Nephron (organoid): ENCODE data around the gene SMCO2.
"Not testable (repeated sequence)": the region's sequence is repeated elsewhere in the genome, so short reads cannot be mapped to it uniquely, and the experiment has no call there.

ENCODE experiments used
- H3K27ac Mint-ChIP-seq, 3 experiments: 2 replicates each; pipeline ENCODE4 v1.8.0; 2020; ENCODE audit warnings: mixed read lengths in 3 of 3, mild to moderate bottlenecking in 2 of 3, moderate library complexity in 1 of 3
- H3K27me3 Mint-ChIP-seq: 2 replicates; pipeline ENCODE4 v1.8.0; 2021; ENCODE audit warnings: low read depth, mild to moderate bottlenecking, moderate library complexity, mixed read lengths
- H3K36me3 Mint-ChIP-seq: 2 replicates; pipeline ENCODE4 v1.8.0; 2020; ENCODE audit warnings: low read depth, mixed read lengths
- H3K4me1 Mint-ChIP-seq: 2 replicates; pipeline ENCODE4 v1.8.0; 2020; ENCODE audit warnings: mixed read lengths
- H3K4me3 Mint-ChIP-seq, 3 experiments: 2 replicates each; pipeline ENCODE4 v1.8.0; 2020; ENCODE audit warnings: mild to moderate bottlenecking in 3 of 3, mixed read lengths in 3 of 3, moderate library complexity in 2 of 3
- H3K9me3 Mint-ChIP-seq: 2 replicates; pipeline ENCODE4 v1.8.0; 2020; ENCODE audit warnings: mixed read lengths
- TF ChIP-seq, protein P1 (sequence below), 3 experiments: fragments of 200-600 bp; sonication (generic); IDR thresholded peaks; one replicate each; pipeline ENCODE4 v1.5.0; 2021; ENCODE audit warnings: antibody characterized with exemption in 3 of 3; ENCODE audit not compliant: unreplicated experiment in 3 of 3

The SMCO2 gene

GRCh38 chr12:27537855-27538675, 91.5 kb downstream of the SMCO2 start:
- H3K9me3 Mint-ChIP-seq = peaks cover 2% of the 10 kb centered on the region
- H3K36me3 Mint-ChIP-seq = peaks cover 42% of the 10 kb centered on the region
- no peak overlapping the region for H3K4me3 Mint-ChIP-seq
- no peaks in the 10 kb centered on the region for H3K27me3 Mint-ChIP-seq
- no peak overlapping the region for H3K27ac Mint-ChIP-seq
- H3K4me1 Mint-ChIP-seq = peaks cover 48% of the 10 kb centered on the region
- TF ChIP-seq, protein P1, sequence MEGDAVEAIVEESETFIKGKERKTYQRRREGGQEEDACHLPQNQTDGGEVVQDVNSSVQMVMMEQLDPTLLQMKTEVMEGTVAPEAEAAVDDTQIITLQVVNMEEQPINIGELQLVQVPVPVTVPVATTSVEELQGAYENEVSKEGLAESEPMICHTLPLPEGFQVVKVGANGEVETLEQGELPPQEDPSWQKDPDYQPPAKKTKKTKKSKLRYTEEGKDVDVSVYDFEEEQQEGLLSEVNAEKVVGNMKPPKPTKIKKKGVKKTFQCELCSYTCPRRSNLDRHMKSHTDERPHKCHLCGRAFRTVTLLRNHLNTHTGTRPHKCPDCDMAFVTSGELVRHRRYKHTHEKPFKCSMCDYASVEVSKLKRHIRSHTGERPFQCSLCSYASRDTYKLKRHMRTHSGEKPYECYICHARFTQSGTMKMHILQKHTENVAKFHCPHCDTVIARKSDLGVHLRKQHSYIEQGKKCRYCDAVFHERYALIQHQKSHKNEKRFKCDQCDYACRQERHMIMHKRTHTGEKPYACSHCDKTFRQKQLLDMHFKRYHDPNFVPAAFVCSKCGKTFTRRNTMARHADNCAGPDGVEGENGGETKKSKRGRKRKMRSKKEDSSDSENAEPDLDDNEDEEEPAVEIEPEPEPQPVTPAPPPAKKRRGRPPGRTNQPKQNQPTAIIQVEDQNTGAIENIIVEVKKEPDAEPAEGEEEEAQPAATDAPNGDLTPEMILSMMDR (IDR thresholded peaks at IDR 0.05; ENCODE audit: unreplicated experiment in 3 of 3) = no peak

DNA sequence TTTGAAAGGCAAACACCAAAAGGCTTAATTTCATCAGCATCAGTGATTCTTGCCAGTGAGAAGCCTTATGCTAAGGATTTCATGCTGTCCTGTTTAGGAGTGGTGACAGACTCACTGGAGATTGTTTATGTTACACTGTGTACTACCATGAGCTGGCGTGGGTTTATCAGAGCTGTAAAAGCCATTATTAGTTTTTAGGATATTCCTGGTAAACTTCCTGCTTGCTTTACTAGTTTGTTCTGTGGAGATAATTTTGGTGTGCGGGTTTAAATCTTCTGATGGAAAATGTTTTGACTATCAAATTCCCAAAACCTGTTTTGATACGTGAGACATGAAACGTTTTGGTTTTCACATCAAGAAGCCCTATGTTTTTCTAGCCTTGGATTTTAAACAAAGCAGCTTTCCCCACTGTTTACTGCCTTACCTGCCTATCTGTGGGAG, 92.7 kb downstream of the SMCO2 start:
- H3K4me3 Mint-ChIP-seq = no peak overlapping the region
- no peak overlapping the region for H3K27ac Mint-ChIP-seq

GRCh38 chr12:27541031-27541719, 94.6 kb downstream of the SMCO2 start:
- no peak overlapping the region for H3K4me3 Mint-ChIP-seq
- peaks cover 40% of the 10 kb centered on the region for H3K4me1 Mint-ChIP-seq
- H3K27me3 Mint-ChIP-seq = no peaks in the 10 kb centered on the region
- peaks cover 4% of the 10 kb centered on the region for H3K9me3 Mint-ChIP-seq
- no peak overlapping the region for H3K27ac Mint-ChIP-seq
- H3K36me3 Mint-ChIP-seq = peaks cover 26% of the 10 kb centered on the region
- TF ChIP-seq, protein P1 (IDR thresholded peaks at IDR 0.05; ENCODE audit: unreplicated experiment in 3 of 3) = no peak

More for the DNA sequence above, 92.7 kb downstream of the SMCO2 start:
- H3K4me1 Mint-ChIP-seq = peaks cover 39% of the 10 kb centered on the region
- TF ChIP-seq, protein P1 (IDR thresholded peaks at IDR 0.05; ENCODE audit: unreplicated experiment in 3 of 3) = no peak
- H3K27me3 Mint-ChIP-seq = no peaks in the 10 kb centered on the region
- H3K36me3 Mint-ChIP-seq = peaks cover 34% of the 10 kb centered on the region
- H3K9me3 Mint-ChIP-seq = peaks cover under 1% of the 10 kb centered on the region

- TF ChIP-seq, protein P1 (IDR thresholded peaks at IDR 0.05; ENCODE audit: unreplicated experiment in 3 of 3) = no peak
- peaks cover 40% of the 10 kb centered on the region for H3K4me1 Mint-ChIP-seq
- H3K9me3 Mint-ChIP-seq = peaks cover 4% of the 10 kb centered on the region
- H3K27me3 Mint-ChIP-seq = no peaks in the 10 kb centered on the region
- H3K27ac Mint-ChIP-seq = no peak overlapping the region
- H3K36me3 Mint-ChIP-seq = peaks cover 17% of the 10 kb centered on the region
- H3K4me3 Mint-ChIP-seq = no peak overlapping the region
Observed at GRCh38 chr12:27542628-27543027, 96.1 kb downstream of the SMCO2 start.

DNA sequence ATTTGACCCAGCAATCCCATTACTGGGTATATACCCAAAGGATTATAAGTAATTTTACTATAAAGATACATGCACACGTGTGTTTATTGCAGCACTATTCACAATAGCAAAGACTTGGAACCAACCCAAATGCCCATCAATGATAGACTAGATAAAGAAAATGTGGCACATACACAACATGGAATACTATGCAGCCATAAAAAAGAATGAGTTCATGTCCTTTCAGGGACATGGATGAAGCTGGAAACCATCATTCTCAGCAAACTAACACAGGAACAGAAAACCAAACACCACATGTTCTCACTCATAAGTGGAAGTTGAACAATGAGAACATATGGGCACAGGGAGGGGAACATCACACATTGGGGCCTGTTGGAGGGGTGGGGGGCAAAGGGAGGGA, 98.3 kb downstream of the SMCO2 start:
- H3K4me1 Mint-ChIP-seq = peaks cover 46% of the 10 kb centered on the region
- not testable (repeated sequence) for H3K27me3 Mint-ChIP-seq, H3K9me3 Mint-ChIP-seq, H3K27ac Mint-ChIP-seq, H3K4me3 Mint-ChIP-seq
- H3K36me3 Mint-ChIP-seq = peaks cover 13% of the 10 kb centered on the region

GRCh38 chr12:27545665-27546064, 99.1 kb downstream of the SMCO2 start:
- Mint-ChIP-seq H3K4me3 (no peak overlapping the region), H3K9me3 (peaks cover 4% of the 10 kb centered on the region), H3K36me3 (peaks cover 13% of the 10 kb centered on the region), H3K27ac (no peak overlapping the region), H3K4me1 (peaks cover 54% of the 10 kb centered on the region), H3K27me3 (no peaks in the 10 kb centered on the region)
- TF ChIP-seq, protein P1 (IDR thresholded peaks at IDR 0.05; ENCODE audit: unreplicated experiment in 3 of 3) = no peak
